HEK293T (cell line): ENCODE results near the gene GJD3.
A peak's percentile ranks its signal among the peaks of the same experiment; 100 is the strongest.

Experiments used
- CTCF ChIA-PET: fragments of 350-600 bp; formaldehyde crosslinking; extraction: SDS; loops from one replicate; lab custom pipeline; 2021; ENCODE audit warnings: antibody characterized with exemption, inconsistent platforms; lab: Yijun Ruan, JAX
- POLR2A ChIA-PET: fragments of 350-600 bp; formaldehyde crosslinking; extraction: SDS; loops from one replicate; lab custom pipeline; 2020; ENCODE audit warnings: antibody characterized with exemption, inconsistent platforms; lab: Yijun Ruan, JAX
- DNase-seq: peaks from one replicate; pipeline ENCODE4 v3.0.0; 2012; ENCODE audit warnings: mixed read lengths; ENCODE audit errors: extremely low spot score
- ARNT ChIP-seq: fragments of 450-650 bp; IDR thresholded peaks from 2 replicates; pipeline ENCODE4 v1.6.1; 2017; ENCODE audit warnings: mild to moderate bottlenecking
- BHLHE40 ChIP-seq: fragments of 450-650 bp; IDR thresholded peaks from 2 replicates; pipeline ENCODE4 v1.6.1; 2016; ENCODE audit warnings: mild to moderate bottlenecking, moderate library complexity, borderline replicate concordance
- CTBP1 ChIP-seq: fragments of 450-650 bp; IDR thresholded peaks from 2 replicates; pipeline ENCODE4 v1.6.1; 2016; ENCODE audit warnings: borderline replicate concordance
- ELF4 ChIP-seq: fragments of 450-650 bp; IDR thresholded peaks from 2 replicates; pipeline ENCODE4 v1.6.1; 2017; ENCODE audit warnings: antibody characterized with exemption
- FOXA1 ChIP-seq: fragments of 450-650 bp; IDR thresholded peaks from 2 replicates; pipeline ENCODE4 v1.6.1; 2016; ENCODE audit warnings: mild to moderate bottlenecking
- FOXK2 ChIP-seq: fragments of 450-650 bp; IDR thresholded peaks from 2 replicates; pipeline ENCODE4 v1.6.1; 2016; ENCODE audit warnings: mild to moderate bottlenecking
- FOXM1 ChIP-seq: fragments of 450-650 bp; IDR thresholded peaks from 2 replicates; pipeline ENCODE4 v1.6.1; 2017; ENCODE audit warnings: mild to moderate bottlenecking, borderline replicate concordance
- HDGF ChIP-seq: fragments of 450-650 bp; IDR thresholded peaks from 2 replicates; pipeline ENCODE4 v1.6.1; 2017; ENCODE audit warnings: antibody characterized with exemption, borderline replicate concordance
- L3MBTL2 ChIP-seq: fragments of 450-650 bp; conservative IDR thresholded peaks from 2 replicates; pipeline ENCODE4 v1.6.1; 2016; ENCODE audit warnings: mild to moderate bottlenecking
- LEF1 ChIP-seq: fragments of 450-650 bp; IDR thresholded peaks from 2 replicates; pipeline ENCODE4 v1.6.1; 2017; ENCODE audit warnings: mild to moderate bottlenecking, borderline replicate concordance
- NFRKB ChIP-seq: fragments of 450-650 bp; IDR thresholded peaks from 2 replicates; pipeline ENCODE4 v1.6.1; 2016; ENCODE audit warnings: mild to moderate bottlenecking, moderate library complexity
- SP1 ChIP-seq: fragments of 450-650 bp; IDR thresholded peaks from 2 replicates; pipeline ENCODE4 v1.6.1; 2017
- SUZ12 ChIP-seq: fragments of 450-650 bp; IDR thresholded peaks from 2 replicates; pipeline ENCODE4 v1.6.1; 2016; ENCODE audit warnings: mild to moderate bottlenecking
- TARDBP ChIP-seq: fragments of 450-650 bp; IDR thresholded peaks from 2 replicates; pipeline ENCODE4 v1.6.1; 2016
- ZNF384 ChIP-seq: fragments of 450-650 bp; IDR thresholded peaks from 2 replicates; pipeline ENCODE4 v1.6.1; 2016
- TF ChIP-seq, protein P1 (sequence below): fragments of 450-650 bp; IDR thresholded peaks from 2 replicates; pipeline ENCODE4 v1.6.1; 2016

The GJD3 gene

DNA sequence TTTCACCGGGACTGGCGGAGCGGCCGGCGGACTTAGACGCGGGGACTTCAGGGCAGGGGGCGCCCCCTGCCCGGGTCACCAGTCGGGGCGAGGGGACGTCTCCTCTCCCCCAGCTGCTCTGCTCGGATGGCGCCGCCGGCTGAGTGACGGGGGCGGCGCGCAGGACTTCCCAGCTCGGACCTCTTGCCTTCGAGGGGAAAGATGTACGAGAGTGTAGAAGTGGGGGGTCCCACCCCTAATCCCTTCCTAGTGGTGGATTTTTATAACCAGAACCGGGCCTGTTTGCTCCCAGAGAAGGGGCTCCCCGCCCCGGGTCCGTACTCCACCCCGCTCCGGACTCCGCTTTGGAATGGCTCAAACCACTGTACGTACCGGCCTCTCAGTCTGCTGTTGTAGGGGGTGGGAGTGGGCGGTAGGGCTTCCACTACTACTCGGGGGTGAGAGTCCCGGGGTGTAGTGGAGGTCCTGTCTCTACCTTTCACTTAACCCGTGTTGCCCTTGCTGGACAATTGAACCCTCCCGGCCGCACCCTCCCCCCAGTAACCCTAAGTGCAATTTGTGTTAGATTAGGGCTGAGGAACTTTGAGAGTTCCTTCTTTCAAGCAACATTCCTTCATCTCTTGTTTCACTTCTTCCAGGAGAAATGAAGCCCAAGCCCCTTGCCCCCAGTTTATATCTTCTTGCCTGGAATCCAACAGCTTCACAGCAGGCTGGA is 21.9 kb downstream of the GJD3 start:
- CTCF ChIA-PET = no interaction called here
- POLR2A ChIA-PET = interaction anchor here (1.2 to 1.4 kb wide), 2 partner anchors 9 to 54 kb away, joined by 3 to 4 read pairs; no protein-coding TSS in a partner anchor
- no peak for TF ChIP-seq FOXK2
- TF ChIP-seq HDGF = no peak
- no peak for TF ChIP-seq FOXM1
- TF ChIP-seq BHLHE40 = no peak
- no peak for TF ChIP-seq L3MBTL2
- TF ChIP-seq SP1 = no peak
- no peak for TF ChIP-seq ELF4
- TF ChIP-seq, protein P1, sequence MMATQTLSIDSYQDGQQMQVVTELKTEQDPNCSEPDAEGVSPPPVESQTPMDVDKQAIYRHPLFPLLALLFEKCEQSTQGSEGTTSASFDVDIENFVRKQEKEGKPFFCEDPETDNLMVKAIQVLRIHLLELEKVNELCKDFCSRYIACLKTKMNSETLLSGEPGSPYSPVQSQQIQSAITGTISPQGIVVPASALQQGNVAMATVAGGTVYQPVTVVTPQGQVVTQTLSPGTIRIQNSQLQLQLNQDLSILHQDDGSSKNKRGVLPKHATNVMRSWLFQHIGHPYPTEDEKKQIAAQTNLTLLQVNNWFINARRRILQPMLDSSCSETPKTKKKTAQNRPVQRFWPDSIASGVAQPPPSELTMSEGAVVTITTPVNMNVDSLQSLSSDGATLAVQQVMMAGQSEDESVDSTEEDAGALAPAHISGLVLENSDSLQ = no peak
- TF ChIP-seq ARNT = no peak
- TF ChIP-seq FOXA1 = no peak
- no peak for TF ChIP-seq CTBP1
- no peak for TF ChIP-seq ZNF384
- TF ChIP-seq LEF1 = no peak
- no peak for TF ChIP-seq SUZ12
- no peak for DNase-seq

DNA sequence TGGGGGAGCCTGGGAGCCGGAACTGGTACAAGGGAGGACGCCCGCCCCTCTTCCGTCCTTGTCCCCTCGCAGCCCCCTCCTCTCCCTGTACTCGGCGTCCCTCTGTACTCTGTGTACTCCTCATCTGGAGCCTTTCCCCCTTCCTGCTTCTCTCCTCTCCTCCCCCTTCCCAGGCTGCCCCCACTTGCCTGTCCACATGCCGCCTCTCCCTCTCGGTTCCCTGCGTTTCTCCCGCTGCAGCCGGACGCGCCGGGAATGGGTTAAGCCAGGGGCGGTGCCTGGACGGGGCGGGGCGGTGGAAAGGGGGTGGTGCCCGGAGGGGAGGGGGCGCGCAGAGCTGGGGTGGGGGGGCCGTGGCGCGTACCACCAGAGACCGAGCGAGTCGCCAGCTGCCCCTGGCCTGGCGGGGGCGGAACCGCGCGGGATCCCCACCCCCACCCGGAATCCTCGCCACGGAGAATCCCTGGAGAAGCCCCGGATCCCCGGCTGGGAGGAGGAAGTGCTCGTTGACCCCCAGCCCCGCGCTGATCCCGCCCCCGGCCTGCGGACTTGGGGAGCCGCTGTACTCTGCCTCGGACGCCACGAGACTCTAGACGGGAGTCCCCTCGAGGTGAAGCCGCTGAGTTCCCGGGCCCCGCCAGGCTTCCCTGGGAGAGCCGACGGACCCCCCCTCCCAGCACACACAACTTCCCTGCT is 22.6 kb downstream of the GJD3 start:
- peak; percentile 69 for DNase-seq
- no peak for TF ChIP-seq FOXA1
- peak; percentile 57; the same call in 1 of the 2 replicates for TF ChIP-seq L3MBTL2
- no peak for TF ChIP-seq ARNT
- POLR2A ChIA-PET = interaction anchor here (1.4 kb wide), 1 partner anchor 53 kb away, joined by 3 read pairs; no protein-coding TSS in a partner anchor
- CTCF ChIA-PET = no interaction called here

DNA sequence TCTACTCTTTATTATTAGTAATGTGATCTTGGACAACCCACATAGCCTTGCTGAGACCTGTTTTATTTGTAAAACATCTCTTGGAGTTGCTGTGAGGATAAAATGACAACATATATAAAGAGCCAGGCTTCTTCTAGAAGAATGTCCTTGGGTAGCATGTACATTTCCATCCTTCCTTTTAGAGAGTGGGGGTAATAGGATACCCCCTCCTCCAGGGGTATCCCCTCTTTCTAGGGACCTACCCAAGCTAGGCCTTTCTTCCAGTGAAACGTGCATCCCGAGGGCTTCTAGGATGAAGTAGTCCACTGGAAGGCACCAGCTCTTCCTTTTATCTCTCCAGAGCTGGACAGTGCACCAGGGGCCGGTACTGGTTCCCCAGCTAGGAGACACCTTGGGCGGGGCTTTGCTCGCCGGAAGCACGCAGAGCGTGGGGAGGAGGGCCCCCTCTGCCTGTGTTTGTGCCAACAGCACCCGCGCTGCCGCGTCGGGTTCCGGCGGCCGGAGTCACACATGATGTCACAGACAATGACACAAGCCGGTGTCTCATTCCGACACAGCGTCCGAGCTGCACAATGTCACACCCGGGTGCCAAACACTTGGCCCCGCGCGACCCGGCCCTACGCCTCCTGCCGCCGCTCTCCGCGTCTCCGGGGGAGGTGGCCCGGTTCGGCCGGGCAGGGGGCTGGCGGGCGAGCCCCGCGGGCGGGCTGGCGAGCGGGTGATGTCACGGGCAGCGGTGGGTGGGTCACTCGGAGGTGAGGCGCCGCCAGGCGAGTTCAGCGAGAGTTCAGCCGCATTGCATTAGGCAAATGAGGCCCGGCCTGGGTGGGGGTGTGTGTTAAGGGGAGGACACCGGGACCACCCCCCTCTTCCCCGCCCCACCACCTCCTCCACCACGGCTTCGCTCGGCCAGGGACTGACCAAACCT is 23.4 kb downstream of the GJD3 start:
- ChIA-PET POLR2A (interaction anchor here (0.9 to 1.4 kb wide), 5 partner anchors 22 to 52 kb away, joined by 3 to 7 read pairs (median 4); partner anchors contain the start of gene RARA), CTCF (interaction anchor here (0.5 to 0.8 kb wide), 3 partner anchors 14 to 1213 kb away, joined by 3 to 4 read pairs (median 3); no protein-coding TSS in a partner anchor)
- no peak for TF ChIP-seq SP1
- no peak for TF ChIP-seq L3MBTL2
- TF ChIP-seq FOXK2 = no peak
- TF ChIP-seq SUZ12 = no peak
- no peak for TF ChIP-seq CTBP1
- no peak for TF ChIP-seq ARNT
- TF ChIP-seq, protein P1 = no peak
- TF ChIP-seq ZNF384 = no peak
- no peak for TF ChIP-seq LEF1
- TF ChIP-seq TARDBP = no peak
- no peak for TF ChIP-seq HDGF
- TF ChIP-seq BHLHE40 = no peak
- no peak for TF ChIP-seq FOXA1
- TF ChIP-seq NFRKB = no peak
- no peak for TF ChIP-seq ELF4
- TF ChIP-seq FOXM1 = no peak
- peak; percentile 61 for DNase-seq

DNA sequence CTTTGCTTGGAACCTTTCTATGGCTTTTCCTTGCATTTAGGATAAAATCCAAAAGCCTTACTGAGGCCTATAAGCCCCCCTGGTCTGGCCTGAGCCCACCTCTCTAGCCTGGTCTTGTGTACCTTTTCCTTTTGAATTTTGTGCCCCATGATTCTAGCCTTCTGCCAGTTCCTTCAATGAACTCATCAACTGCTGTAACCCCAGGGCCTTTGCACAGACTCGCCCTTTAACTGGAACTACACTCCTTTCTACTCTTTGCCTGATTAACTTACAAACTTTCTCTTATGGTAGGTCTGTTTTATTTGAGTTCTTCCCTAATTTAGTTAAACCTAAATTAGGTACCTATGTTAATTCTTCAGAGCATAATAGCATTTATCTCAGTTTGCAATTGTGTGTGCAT is 24.2 kb downstream of the GJD3 start:
- ChIA-PET POLR2A (interaction anchor here (1.1 to 1.2 kb wide), 3 partner anchors 21 to 33 kb away, joined by 4 to 7 read pairs (median 4); partner anchors contain the start of gene RARA), CTCF (interaction anchor here (0.6 to 0.8 kb wide), 2 partner anchors 15 to 1212 kb away, joined by 3 read pairs; no protein-coding TSS in a partner anchor)
- DNase-seq = no peak
- TF ChIP-seq NFRKB = no peak
- no peak for TF ChIP-seq CTBP1
- TF ChIP-seq SP1 = no peak
- TF ChIP-seq LEF1 = no peak
- TF ChIP-seq ZNF384 = no peak
- no peak for TF ChIP-seq ARNT
- TF ChIP-seq FOXA1 = no peak
- TF ChIP-seq FOXK2 = no peak
- no peak for TF ChIP-seq TARDBP
- no peak for TF ChIP-seq FOXM1
- TF ChIP-seq SUZ12 = no peak
- TF ChIP-seq, protein P1 = no peak
- TF ChIP-seq BHLHE40 = no peak
- no peak for TF ChIP-seq ELF4
